ENCODE measurements around the gene FAM20C.

FAM20C gene

GRCh38 chr7:255038-255435 is 62.7 kb downstream of the FAM20C start:
- Histone ChIP-seq H3K9me3 (ENCODE audit: low read length) (no peaks in the 10 kb centered on the region), H3K36me3 (ENCODE audit: insufficient read depth, low read length) (peaks cover 52% of the 10 kb centered on the region), H3K27me3 (ENCODE audit: control insufficient read depth in 1 of 2, insufficient read depth in 2 of 2, low read length in 2 of 2) (no peaks in the 10 kb centered on the region), H3K4me1 (ENCODE audit: insufficient read depth, low read length) (no peaks in the 10 kb centered on the region), H3K4me3 (ENCODE audit: low read depth in 1 of 2, low read length in 2 of 2) (no peak overlapping the region), H3K9ac (ENCODE audit: low read length) (no peak overlapping the region), H3K27ac (ENCODE audit: low read depth, low read length) (no peak overlapping the region)

GRCh38 chr7:255721-256361 is 63.5 kb downstream of the FAM20C start:
- no peak overlapping the region for H3K27ac ChIP-seq (ENCODE audit: low read depth, low read length)
- H3K27me3 ChIP-seq (ENCODE audit: control insufficient read depth in 1 of 2, insufficient read depth in 2 of 2, low read length in 2 of 2) = no peaks in the 10 kb centered on the region
- H3K36me3 ChIP-seq (ENCODE audit: insufficient read depth, low read length) = peaks cover 59% of the 10 kb centered on the region
- H3K9ac ChIP-seq (ENCODE audit: low read length) = no peak overlapping the region
- H3K4me3 ChIP-seq (ENCODE audit: low read depth in 1 of 2, low read length in 2 of 2) = no peak overlapping the region
- H3K9me3 ChIP-seq (ENCODE audit: low read length) = no peaks in the 10 kb centered on the region
- no peaks in the 10 kb centered on the region for H3K4me1 ChIP-seq (ENCODE audit: insufficient read depth, low read length)

- Histone ChIP-seq H3K9ac (ENCODE audit: low read length) (no peak overlapping the region), H3K4me3 (ENCODE audit: low read depth in 1 of 2, low read length in 2 of 2) (no peak overlapping the region), H3K27me3 (ENCODE audit: control insufficient read depth in 1 of 2, insufficient read depth in 2 of 2, low read length in 2 of 2) (no peaks in the 10 kb centered on the region), H3K4me1 (ENCODE audit: insufficient read depth, low read length) (no peaks in the 10 kb centered on the region), H3K36me3 (ENCODE audit: insufficient read depth, low read length) (peaks cover 59% of the 10 kb centered on the region), H3K27ac (ENCODE audit: low read depth, low read length) (no peak overlapping the region), H3K9me3 (ENCODE audit: low read length) (no peaks in the 10 kb centered on the region)
These were observed 64.1 kb downstream of the FAM20C start for GRCh38 chr7:256461-256940.

GRCh38 chr7:256981-257646 is 64.7 kb downstream of the FAM20C start:
- Histone ChIP-seq H3K36me3 (ENCODE audit: insufficient read depth, low read length) (peaks cover 54% of the 10 kb centered on the region), H3K9me3 (ENCODE audit: low read length) (no peaks in the 10 kb centered on the region), H3K27ac (ENCODE audit: low read depth, low read length) (no peak overlapping the region), H3K9ac (ENCODE audit: low read length) (no peak overlapping the region), H3K4me3 (ENCODE audit: low read depth in 1 of 2, low read length in 2 of 2) (no peak overlapping the region), H3K4me1 (ENCODE audit: insufficient read depth, low read length) (no peaks in the 10 kb centered on the region), H3K27me3 (ENCODE audit: control insufficient read depth in 1 of 2, insufficient read depth in 2 of 2, low read length in 2 of 2) (no peaks in the 10 kb centered on the region)

GRCh38 chr7:257647-257992 is 65.2 kb downstream of the FAM20C start:
- Histone ChIP-seq H3K4me1 (ENCODE audit: insufficient read depth, low read length) (no peaks in the 10 kb centered on the region), H3K27me3 (ENCODE audit: control insufficient read depth in 1 of 2, insufficient read depth in 2 of 2, low read length in 2 of 2) (no peaks in the 10 kb centered on the region), H3K9ac (ENCODE audit: low read length) (no peak overlapping the region), H3K4me3 (ENCODE audit: low read depth in 1 of 2, low read length in 2 of 2) (no peak overlapping the region), H3K27ac (ENCODE audit: low read depth, low read length) (no peak overlapping the region), H3K9me3 (ENCODE audit: low read length) (no peaks in the 10 kb centered on the region), H3K36me3 (ENCODE audit: insufficient read depth, low read length) (peaks cover 51% of the 10 kb centered on the region)

- Histone ChIP-seq H3K4me1 (ENCODE audit: insufficient read depth, low read length) (no peaks in the 10 kb centered on the region), H3K27me3 (ENCODE audit: control insufficient read depth in 1 of 2, insufficient read depth in 2 of 2, low read length in 2 of 2) (no peaks in the 10 kb centered on the region), H3K4me3 (ENCODE audit: low read depth in 1 of 2, low read length in 2 of 2) (no peak overlapping the region), H3K9me3 (ENCODE audit: low read length) (no peaks in the 10 kb centered on the region), H3K27ac (ENCODE audit: low read depth, low read length) (no peak overlapping the region), H3K9ac (ENCODE audit: low read length) (no peak overlapping the region), H3K36me3 (ENCODE audit: insufficient read depth, low read length) (peaks cover 51% of the 10 kb centered on the region)
These were observed 66.3 kb downstream of the FAM20C start for GRCh38 chr7:258476-259190.

- no peaks in the 10 kb centered on the region for H3K9me3 ChIP-seq (ENCODE audit: low read length)
- H3K4me3 ChIP-seq (ENCODE audit: low read depth in 1 of 2, low read length in 2 of 2) = no peak overlapping the region
- peaks cover 51% of the 10 kb centered on the region for H3K36me3 ChIP-seq (ENCODE audit: insufficient read depth, low read length)
- no peak overlapping the region for H3K9ac ChIP-seq (ENCODE audit: low read length)
- H3K27me3 ChIP-seq (ENCODE audit: control insufficient read depth in 1 of 2, insufficient read depth in 2 of 2, low read length in 2 of 2) = no peaks in the 10 kb centered on the region
- H3K27ac ChIP-seq (ENCODE audit: low read depth, low read length) = no peak overlapping the region
- no peaks in the 10 kb centered on the region for H3K4me1 ChIP-seq (ENCODE audit: insufficient read depth, low read length)
These were observed 66.8 kb downstream of the FAM20C start for GRCh38 chr7:259191-259505.

- Histone ChIP-seq H3K4me1 (ENCODE audit: insufficient read depth, low read length) (no peaks in the 10 kb centered on the region), H3K9me3 (ENCODE audit: low read length) (no peaks in the 10 kb centered on the region), H3K27me3 (ENCODE audit: control insufficient read depth in 1 of 2, insufficient read depth in 2 of 2, low read length in 2 of 2) (no peaks in the 10 kb centered on the region), H3K27ac (ENCODE audit: low read depth, low read length) (no peak overlapping the region), H3K4me3 (ENCODE audit: low read depth in 1 of 2, low read length in 2 of 2) (no peak overlapping the region), H3K36me3 (ENCODE audit: insufficient read depth, low read length) (peaks cover 47% of the 10 kb centered on the region), H3K9ac (ENCODE audit: low read length) (no peak overlapping the region)
These were observed 67.5 kb downstream of the FAM20C start for GRCh38 chr7:259751-260405.

- Histone ChIP-seq H3K27me3 (ENCODE audit: control insufficient read depth in 1 of 2, insufficient read depth in 2 of 2, low read length in 2 of 2) (no peaks in the 10 kb centered on the region), H3K9ac (ENCODE audit: low read length) (no peak overlapping the region), H3K9me3 (ENCODE audit: low read length) (no peaks in the 10 kb centered on the region), H3K4me1 (ENCODE audit: insufficient read depth, low read length) (no peaks in the 10 kb centered on the region), H3K36me3 (ENCODE audit: insufficient read depth, low read length) (peaks cover 39% of the 10 kb centered on the region), H3K4me3 (ENCODE audit: low read depth in 1 of 2, low read length in 2 of 2) (no peak overlapping the region), H3K27ac (ENCODE audit: low read depth, low read length) (no peak overlapping the region)
These were observed 68.3 kb downstream of the FAM20C start for GRCh38 chr7:260441-261281.

GRCh38 chr7:261341-262250 is 69.2 kb downstream of the FAM20C start:
- Histone ChIP-seq H3K9ac (ENCODE audit: low read length) (no peak overlapping the region), H3K36me3 (ENCODE audit: insufficient read depth, low read length) (peaks cover 30% of the 10 kb centered on the region), H3K27ac (ENCODE audit: low read depth, low read length) (no peak overlapping the region)

More at GRCh38 chr7:261341-262250, 69.2 kb downstream of the FAM20C start:
- Histone ChIP-seq H3K4me1 (ENCODE audit: insufficient read depth, low read length) (no peaks in the 10 kb centered on the region), H3K9me3 (ENCODE audit: low read length) (no peaks in the 10 kb centered on the region), H3K27me3 (ENCODE audit: control insufficient read depth in 1 of 2, insufficient read depth in 2 of 2, low read length in 2 of 2) (no peaks in the 10 kb centered on the region), H3K4me3 (ENCODE audit: low read depth in 1 of 2, low read length in 2 of 2) (no peak overlapping the region)
